BLaER1 (cell line): ENCODE results near the gene RALB.
"Not testable (repeated sequence)": the region's sequence is repeated elsewhere in the genome, so short reads cannot be mapped to it uniquely, and the experiment has no call there.

Experiments
- H3K27ac ChIP-seq: shearing (Covaris generic); formaldehyde crosslinking; 2 replicates; pipeline ENCODE4 v1.8.1; 2022
- H3K27me3 ChIP-seq: shearing (Covaris generic); formaldehyde crosslinking; 2 replicates; pipeline ENCODE4 v1.8.1; 2022
- H3K36me3 ChIP-seq: shearing (Covaris generic); formaldehyde crosslinking; 2 replicates; pipeline ENCODE4 v1.8.1; 2022
- H3K4me1 ChIP-seq: shearing (Covaris generic); formaldehyde crosslinking; 2 replicates; pipeline ENCODE4 v1.8.1; 2022
- H3K4me2 ChIP-seq: shearing (Covaris generic); formaldehyde crosslinking; 2 replicates; pipeline ENCODE4 v1.8.1; 2022
- H3K4me3 ChIP-seq: shearing (Covaris generic); formaldehyde crosslinking; 2 replicates; pipeline ENCODE4 v1.8.1; 2022
- H3K9ac ChIP-seq: shearing (Covaris generic); formaldehyde crosslinking; 2 replicates; pipeline ENCODE4 v1.8.1; 2022
- H3K9me3 ChIP-seq: shearing (Covaris generic); formaldehyde crosslinking; 2 replicates; pipeline ENCODE4 v1.8.1; 2022
- H4K20me1 ChIP-seq: shearing (Covaris generic); formaldehyde crosslinking; 2 replicates; pipeline ENCODE4 v1.8.1; 2022
- Cebpa-rat ChIP-seq: shearing (Covaris generic); IDR thresholded peaks from 2 replicates; pipeline ENCODE4 v1.8.1; 2022

RALB gene

GRCh38 chr2:120301284-120301683, 48.6 kb downstream of the RALB start:
- no peak overlapping the region for H3K4me3 ChIP-seq
- H4K20me1 ChIP-seq, result no peaks in the 10 kb centered on the region
- H3K9ac ChIP-seq, result no peak overlapping the region
- H3K36me3 ChIP-seq, result peaks cover 7% of the 10 kb centered on the region
- TF ChIP-seq Cebpa-rat, result no peak
- H3K27ac ChIP-seq, result 0 out of 2 replicates have a peak overlapping the region, but pooled peaks have one; percentile 33
- peaks cover 32% of the 10 kb centered on the region for H3K4me1 ChIP-seq
- no peaks in the 10 kb centered on the region for H3K27me3 ChIP-seq
- H3K9me3 ChIP-seq, result no peaks in the 10 kb centered on the region
- peak overlapping the region; percentile 82 for H3K4me2 ChIP-seq

GRCh38 chr2:120302301-120302700, 49.6 kb downstream of the RALB start:
- Histone ChIP-seq H3K36me3 (peaks cover 7% of the 10 kb centered on the region), H3K4me1 (peaks cover 32% of the 10 kb centered on the region), H3K4me3 (peak overlapping the region; percentile 29), H4K20me1 (no peaks in the 10 kb centered on the region), H3K27me3 (no peaks in the 10 kb centered on the region), H3K9me3 (no peaks in the 10 kb centered on the region), H3K9ac (peak overlapping the region; percentile 13; the same call in 1 of the 2 replicates), H3K4me2 (peak overlapping the region; percentile 82), H3K27ac (peak overlapping the region; percentile 33)
- TF ChIP-seq Cebpa-rat, result no peak

GRCh38 chr2:120303177-120303576, 50.5 kb downstream of the RALB start:
- Histone ChIP-seq H3K9me3 (no peaks in the 10 kb centered on the region), H3K27ac (peak overlapping the region; percentile 33), H4K20me1 (no peaks in the 10 kb centered on the region), H3K4me2 (peak overlapping the region; percentile 82), H3K27me3 (no peaks in the 10 kb centered on the region), H3K4me1 (peaks cover 36% of the 10 kb centered on the region), H3K4me3 (no peak overlapping the region; the same call in 1 of the 2 replicates), H3K9ac (peak overlapping the region; percentile 13), H3K36me3 (peaks cover 2% of the 10 kb centered on the region)
- TF ChIP-seq Cebpa-rat, result no peak

- H3K9me3 ChIP-seq, result no peaks in the 10 kb centered on the region
- H3K9ac ChIP-seq, result no peak overlapping the region
- no peaks in the 10 kb centered on the region for H3K36me3 ChIP-seq
- H3K27me3 ChIP-seq, result no peaks in the 10 kb centered on the region
- no peak overlapping the region for H3K27ac ChIP-seq
- no peak overlapping the region for H3K4me3 ChIP-seq
- no peak overlapping the region for H3K4me2 ChIP-seq
- H3K4me1 ChIP-seq, result peaks cover 39% of the 10 kb centered on the region
- no peak for TF ChIP-seq Cebpa-rat
- no peaks in the 10 kb centered on the region for H4K20me1 ChIP-seq
These were observed 52.6 kb downstream of the RALB start for GRCh38 chr2:120305296-120305695.

GRCh38 chr2:120305937-120306490, 53.4 kb downstream of the RALB start:
- no peak for TF ChIP-seq Cebpa-rat
- H3K27ac ChIP-seq, result no peak overlapping the region
- no peak overlapping the region for H3K9ac ChIP-seq
- H3K36me3 ChIP-seq, result no peaks in the 10 kb centered on the region
- no peaks in the 10 kb centered on the region for H3K9me3 ChIP-seq
- H3K4me3 ChIP-seq, result no peak overlapping the region
- H3K4me2 ChIP-seq, result no peak overlapping the region; the same call in 1 of the 2 replicates
- no peaks in the 10 kb centered on the region for H3K27me3 ChIP-seq
- H3K4me1 ChIP-seq, result peaks cover 39% of the 10 kb centered on the region
- no peaks in the 10 kb centered on the region for H4K20me1 ChIP-seq

- TF ChIP-seq Cebpa-rat, result no peak
- Histone ChIP-seq H3K4me2 (no peak overlapping the region), H3K27ac (no peak overlapping the region), H4K20me1 (no peaks in the 10 kb centered on the region), H3K9ac (no peak overlapping the region), H3K36me3 (no peaks in the 10 kb centered on the region), H3K27me3 (no peaks in the 10 kb centered on the region), H3K9me3 (no peaks in the 10 kb centered on the region), H3K4me1 (peaks cover 25% of the 10 kb centered on the region), H3K4me3 (no peak overlapping the region)
These were observed 54.8 kb downstream of the RALB start for GRCh38 chr2:120307482-120307881.

GRCh38 chr2:120308038-120308910, 55.6 kb downstream of the RALB start:
- Histone ChIP-seq H3K9ac (no peak overlapping the region), H3K27ac (no peak overlapping the region), H3K4me1 (peaks cover 24% of the 10 kb centered on the region), H3K4me3 (no peak overlapping the region), H3K36me3 (no peaks in the 10 kb centered on the region), H3K9me3 (no peaks in the 10 kb centered on the region), H3K4me2 (no peak overlapping the region), H3K27me3 (no peaks in the 10 kb centered on the region; the same call in 1 of the 2 replicates), H4K20me1 (no peaks in the 10 kb centered on the region)
- TF ChIP-seq Cebpa-rat, result no peak

GRCh38 chr2:120310136-120310535, 57.5 kb downstream of the RALB start:
- Histone ChIP-seq H4K20me1 (no peaks in the 10 kb centered on the region), H3K4me3 (no peak overlapping the region), H3K27ac (no peak overlapping the region)

GRCh38 chr2:120310841-120311240, 58.2 kb downstream of the RALB start:
- peaks cover 43% of the 10 kb centered on the region for H3K4me1 ChIP-seq
- H3K4me2 ChIP-seq, H3K27me3 ChIP-seq, H3K4me3 ChIP-seq, H3K27ac ChIP-seq, H4K20me1 ChIP-seq, H3K9me3 ChIP-seq, H3K9ac ChIP-seq, H3K36me3 ChIP-seq: not testable (repeated sequence)

More at GRCh38 chr2:120310136-120310535, 57.5 kb downstream of the RALB start:
- no peak overlapping the region for H3K4me2 ChIP-seq
- no peak for TF ChIP-seq Cebpa-rat
- H3K36me3 ChIP-seq, result no peaks in the 10 kb centered on the region
- no peaks in the 10 kb centered on the region for H3K9me3 ChIP-seq
- H3K9ac ChIP-seq, result no peak overlapping the region
- H3K4me1 ChIP-seq, result peaks cover 38% of the 10 kb centered on the region
- H3K27me3 ChIP-seq, result no peaks in the 10 kb centered on the region; the same call in 1 of the 2 replicates

- no peak overlapping the region for H3K4me2 ChIP-seq
- no peak for TF ChIP-seq Cebpa-rat
- no peak overlapping the region for H3K9ac ChIP-seq
- H3K27me3 ChIP-seq, result no peaks in the 10 kb centered on the region; the same call in 1 of the 2 replicates
- no peaks in the 10 kb centered on the region for H3K36me3 ChIP-seq
- H4K20me1 ChIP-seq, result no peaks in the 10 kb centered on the region
- H3K4me3 ChIP-seq, result no peak overlapping the region
- H3K27ac ChIP-seq, result no peak overlapping the region
- H3K4me1 ChIP-seq, result peaks cover 46% of the 10 kb centered on the region
- H3K9me3 ChIP-seq, result no peaks in the 10 kb centered on the region
These were observed 59.4 kb downstream of the RALB start for GRCh38 chr2:120312076-120312475.
